ENCODE results near the gene HERC3.

- no peak for TF ChIP-seq SP1 (IDR thresholded peaks at IDR 0.05)
- TF ChIP-seq SP1 (CRISPR knock-in tag; IDR thresholded peaks at IDR 0.05) = no peak
- TF ChIP-seq CTCF (CRISPR knock-in tag; IDR thresholded peaks at IDR 0.05) = no peak
- TF ChIP-seq SRSF1 (optimal IDR thresholded peaks at IDR 0.05; ENCODE audit: low read depth, low read length) = no peak
- TF ChIP-seq SP4 (CRISPR knock-in tag; IDR thresholded peaks at IDR 0.05) = no peak
- TF ChIP-seq EZH2 (conservative IDR thresholded peaks at IDR 0.05; ENCODE audit: low read depth, low read length) = no peak
- TF ChIP-seq ERF (CRISPR knock-in tag; IDR thresholded peaks at IDR 0.05) = no peak
- no peak for TF ChIP-seq FLYWCH1 (CRISPR knock-in tag; IDR thresholded peaks at IDR 0.05)
Observed at GRCh38 chr4:88674565-88674964, 82.3 kb downstream of the HERC3 start.
